HuH-7.5 (cell line): Measurements from ENCODE around the gene DNAJC11.
"Not testable (repeated sequence)": the region's sequence is repeated elsewhere in the genome, so short reads cannot be mapped to it uniquely, and the experiment has no call there.

Experiments used
- DNase-seq: peaks from one replicate; pipeline ENCODE4 v3.0.0; 2011; ENCODE audit warnings: low spot score

Gene DNAJC11, protein sequence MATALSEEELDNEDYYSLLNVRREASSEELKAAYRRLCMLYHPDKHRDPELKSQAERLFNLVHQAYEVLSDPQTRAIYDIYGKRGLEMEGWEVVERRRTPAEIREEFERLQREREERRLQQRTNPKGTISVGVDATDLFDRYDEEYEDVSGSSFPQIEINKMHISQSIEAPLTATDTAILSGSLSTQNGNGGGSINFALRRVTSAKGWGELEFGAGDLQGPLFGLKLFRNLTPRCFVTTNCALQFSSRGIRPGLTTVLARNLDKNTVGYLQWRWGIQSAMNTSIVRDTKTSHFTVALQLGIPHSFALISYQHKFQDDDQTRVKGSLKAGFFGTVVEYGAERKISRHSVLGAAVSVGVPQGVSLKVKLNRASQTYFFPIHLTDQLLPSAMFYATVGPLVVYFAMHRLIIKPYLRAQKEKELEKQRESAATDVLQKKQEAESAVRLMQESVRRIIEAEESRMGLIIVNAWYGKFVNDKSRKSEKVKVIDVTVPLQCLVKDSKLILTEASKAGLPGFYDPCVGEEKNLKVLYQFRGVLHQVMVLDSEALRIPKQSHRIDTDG

DNA sequence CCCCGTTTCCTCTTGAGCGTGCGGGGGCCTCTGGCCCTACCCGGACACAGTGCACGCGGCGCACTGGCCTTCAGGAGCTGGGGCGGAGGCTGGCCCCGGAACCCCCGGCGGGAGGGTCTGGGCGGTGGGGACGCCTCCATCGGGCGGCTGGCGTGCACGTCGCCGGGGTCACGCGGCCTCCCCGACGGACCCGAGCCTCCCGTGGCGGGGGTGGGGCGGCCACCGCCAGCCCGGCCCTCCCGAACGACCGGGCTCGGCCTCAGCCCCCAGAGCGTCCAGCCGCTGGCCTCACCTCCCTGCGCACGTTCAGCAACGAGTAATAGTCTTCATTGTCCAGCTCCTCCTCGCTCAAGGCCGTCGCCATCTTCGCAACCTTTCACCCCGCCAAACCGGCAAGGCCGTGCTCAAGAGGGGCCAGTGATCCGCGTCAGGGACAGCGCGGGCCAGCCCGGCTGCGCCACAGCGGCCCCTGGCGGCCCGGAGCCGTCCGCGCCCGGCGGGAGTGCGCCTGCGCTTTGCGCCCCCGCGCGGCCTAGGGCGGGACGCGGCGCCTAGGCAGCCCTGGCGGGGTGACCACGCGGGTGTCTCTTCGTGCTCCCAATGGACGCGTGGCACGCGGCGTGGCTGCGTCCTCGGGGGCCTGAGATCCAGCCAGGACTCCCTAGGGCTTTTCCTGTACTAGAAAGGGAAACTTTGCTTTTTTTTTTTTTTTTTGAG, at the start of gene DNAJC11:
TSS of gene DNAJC11 (minus strand) at position 380 of the 717 bp plus-strand sequence. CDS start at position 364, 16 bp downstream.
- peak; percentile 84 for DNase-seq

- DNase-seq = no peak
Observed at GRCh38 chr1:6750490-6750889, 48.9 kb upstream of the DNAJC11 start.

- DNase-seq = no peak
Observed at GRCh38 chr1:6747674-6748073, 46.1 kb upstream of the DNAJC11 start.

DNA sequence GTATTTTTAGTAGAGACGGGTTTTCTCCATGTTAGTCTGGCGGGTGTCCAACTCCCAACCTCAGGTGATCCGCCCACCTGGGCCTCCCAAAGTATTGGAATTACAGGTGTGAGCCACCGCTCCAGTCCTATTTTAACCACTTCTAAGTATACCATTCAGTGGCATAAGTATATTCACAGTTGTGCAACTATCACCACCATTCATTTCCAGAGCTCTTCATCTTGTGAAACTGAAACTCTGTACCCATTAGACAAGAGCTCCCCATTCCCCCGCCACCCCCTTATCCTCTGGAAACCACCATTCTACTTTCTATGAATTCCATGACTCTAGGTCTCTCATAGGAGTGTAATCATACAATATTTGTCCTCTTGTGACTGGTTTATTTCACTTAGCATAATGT, 43.5 kb upstream of the DNAJC11 start:
- DNase-seq = no peak

GRCh38 chr1:6743189-6744101, 41.8 kb upstream of the DNAJC11 start:
- no peak for DNase-seq

- not testable (repeated sequence) for DNase-seq
Observed at GRCh38 chr1:6742676-6743188, 41.1 kb upstream of the DNAJC11 start.

- no peak for DNase-seq
Observed at GRCh38 chr1:6738987-6739676, 37.5 kb upstream of the DNAJC11 start.

- DNase-seq = no peak
Observed at GRCh38 chr1:6732942-6733341, 31.3 kb upstream of the DNAJC11 start.

GRCh38 chr1:6731905-6732304, 30.3 kb upstream of the DNAJC11 start:
- no peak for DNase-seq

- DNase-seq = no peak
Observed at GRCh38 chr1:6730880-6731279, 29.3 kb upstream of the DNAJC11 start.

- DNase-seq = no peak
Observed at GRCh38 chr1:6730473-6730872, 28.9 kb upstream of the DNAJC11 start.

GRCh38 chr1:6727535-6727934, 25.9 kb upstream of the DNAJC11 start:
- peak; percentile 44 for DNase-seq

GRCh38 chr1:6726253-6726652, 24.6 kb upstream of the DNAJC11 start:
- no peak for DNase-seq

GRCh38 chr1:6724517-6725141, 23.0 kb upstream of the DNAJC11 start:
- DNase-seq = peak; percentile 38

DNA sequence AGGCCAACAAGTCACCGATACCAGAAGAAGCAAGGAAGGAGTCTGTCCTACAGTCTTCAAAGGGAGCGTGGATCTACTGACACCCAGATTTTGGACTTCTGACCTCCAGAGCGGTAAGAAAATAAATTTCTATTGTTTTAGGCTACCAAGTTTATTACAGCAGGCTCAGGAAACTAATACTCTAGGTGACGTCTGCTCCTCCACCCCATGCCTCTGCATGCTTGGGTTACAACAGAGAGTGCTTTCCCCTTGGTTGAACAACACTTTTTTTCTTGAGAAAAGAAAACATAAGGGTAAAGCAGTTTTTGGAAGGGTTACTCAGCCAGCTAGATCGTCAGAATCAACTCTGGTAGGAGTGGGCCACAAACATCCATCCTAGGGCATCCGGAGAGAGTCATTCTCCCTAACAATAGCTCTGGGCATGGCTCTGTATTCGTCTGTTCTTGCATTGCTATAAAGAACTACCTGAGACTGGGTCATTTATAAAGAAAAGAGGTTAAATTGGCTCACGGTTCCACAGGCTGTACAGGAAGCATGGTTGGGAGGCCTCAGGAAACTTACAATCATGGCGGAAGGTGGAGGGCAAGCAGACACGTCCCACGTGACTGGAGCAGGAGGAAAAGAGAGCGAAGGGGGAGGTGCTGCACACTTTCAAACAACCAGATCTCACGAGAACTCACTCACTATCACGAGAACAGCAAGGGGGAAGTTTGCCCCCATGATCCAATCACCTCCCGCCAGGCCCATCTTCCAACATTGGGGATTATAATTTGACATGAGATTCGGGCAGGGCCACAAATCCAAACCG, 22.2 kb upstream of the DNAJC11 start:
- no peak for DNase-seq

DNA sequence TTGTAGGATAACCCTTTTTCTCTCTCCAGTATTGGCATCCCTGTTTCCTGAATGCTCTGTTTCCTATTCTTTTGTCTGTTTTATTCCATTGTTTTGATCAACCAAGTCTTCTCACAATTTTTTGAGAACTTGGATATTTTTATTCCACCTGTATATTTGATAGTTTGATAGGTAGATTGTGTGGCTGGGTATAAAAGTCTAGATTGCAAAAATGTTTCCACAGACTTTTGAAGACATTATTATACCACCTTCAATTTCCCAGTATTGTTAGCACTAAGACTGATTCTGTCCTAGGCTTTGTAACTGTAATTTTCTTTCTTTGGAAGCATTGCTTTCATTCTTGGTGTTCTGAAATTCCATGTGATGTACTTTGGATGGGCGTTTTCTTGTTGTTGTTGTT, 9.6 kb upstream of the DNAJC11 start:
- no peak for DNase-seq

DNA sequence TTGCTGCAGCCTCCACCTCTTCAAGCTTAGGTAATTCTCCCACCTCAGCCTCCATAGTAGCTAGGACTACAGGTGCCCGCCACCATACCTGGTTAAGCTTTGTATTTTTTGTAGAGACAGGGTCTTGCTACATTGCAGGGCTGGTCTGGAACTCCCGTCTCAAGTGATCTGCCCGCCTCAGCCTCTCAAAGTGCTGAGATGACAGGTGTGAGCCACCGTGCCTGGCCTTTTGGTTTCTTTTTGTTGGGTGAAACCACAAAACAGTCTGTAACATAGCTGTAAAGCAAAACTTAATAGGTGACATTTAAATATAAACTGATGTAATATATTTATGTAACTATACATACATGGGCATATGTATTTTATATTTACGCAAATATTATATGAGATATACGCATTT, 3.1 kb upstream of the DNAJC11 start:
- no peak for DNase-seq

GRCh38 chr1:6703016-6703415, 1.4 kb upstream of the DNAJC11 start:
- DNase-seq = no peak

- DNase-seq = no peak
Observed at GRCh38 chr1:6700853-6701436, 671 bp downstream of the DNAJC11 start.
